ENCODE data around the gene SLIT3.

SLIT3 gene

GRCh38 chr5:169298193-169298592 is 2.7 kb downstream of the SLIT3 start:
- no peak for DNase-seq

GRCh38 chr5:169296419-169297143 is 4.4 kb downstream of the SLIT3 start:
- DNase-seq, result peak in 1 of 2 experiments; percentile 13

GRCh38 chr5:169295306-169295705 is 5.6 kb downstream of the SLIT3 start:
- DNase-seq, result no peak

GRCh38 chr5:169294621-169295020 is 6.3 kb downstream of the SLIT3 start:
- no peak for DNase-seq

GRCh38 chr5:169291877-169292276 is 9.1 kb downstream of the SLIT3 start:
- DNase-seq, result no peak

GRCh38 chr5:169290895-169291294 is 10.0 kb downstream of the SLIT3 start:
- no peak for DNase-seq

GRCh38 chr5:169289520-169289919 is 11.4 kb downstream of the SLIT3 start:
- DNase-seq, result no peak

- DNase-seq, result no peak
Observed at GRCh38 chr5:169288066-169288930, 12.6 kb downstream of the SLIT3 start.

GRCh38 chr5:169287529-169287928 is 13.4 kb downstream of the SLIT3 start:
- no peak for DNase-seq

- no peak for DNase-seq
Observed at GRCh38 chr5:169286572-169287300, 14.2 kb downstream of the SLIT3 start.

GRCh38 chr5:169283887-169284286 is 17.1 kb downstream of the SLIT3 start:
- DNase-seq, result no peak

- no peak for DNase-seq
Observed at GRCh38 chr5:169281625-169282024, 19.3 kb downstream of the SLIT3 start.

GRCh38 chr5:169280696-169281095 is 20.2 kb downstream of the SLIT3 start:
- DNase-seq, result no peak

- no peak for DNase-seq
Observed at GRCh38 chr5:169280286-169280685, 20.7 kb downstream of the SLIT3 start.

- no peak for DNase-seq
Observed at GRCh38 chr5:169279125-169279524, 21.8 kb downstream of the SLIT3 start.

GRCh38 chr5:169273881-169274280 is 27.1 kb downstream of the SLIT3 start:
- no peak for DNase-seq

- DNase-seq, result no peak
Observed at GRCh38 chr5:169273451-169273850, 27.5 kb downstream of the SLIT3 start.

GRCh38 chr5:169272731-169273427 is 28.1 kb downstream of the SLIT3 start:
- peak; percentile 78 to 84 for DNase-seq

- DNase-seq, result no peak
Observed at GRCh38 chr5:169272111-169272510, 28.8 kb downstream of the SLIT3 start.

- DNase-seq, result no peak
Observed at GRCh38 chr5:169270827-169271226, 30.1 kb downstream of the SLIT3 start.

GRCh38 chr5:169268019-169268418 is 32.9 kb downstream of the SLIT3 start:
- no peak for DNase-seq

GRCh38 chr5:169265888-169266287 is 35.1 kb downstream of the SLIT3 start:
- no peak for DNase-seq

- DNase-seq, result no peak
Observed at GRCh38 chr5:169263591-169263990, 37.3 kb downstream of the SLIT3 start.
